CD4-positive, alpha-beta T cell treated with Interleukin-6 at 100 ng/mL for 8 hours (primary cell): ENCODE results near the gene IDS.
"Not testable (repeated sequence)": the region's sequence is repeated elsewhere in the genome, so short reads cannot be mapped to it uniquely, and the experiment has no call there.

Experiments
- DNase-seq: peaks from one replicate; pipeline ENCODE4 v3.0.0-alpha.2; 2020; ENCODE audit warnings: mixed read lengths, low spot score

IDS gene

GRCh38 chrX:149527705-149528104 lies 22.6 kb upstream of the IDS start:
- peak; percentile 50 for DNase-seq

- DNase-seq = not testable (repeated sequence)
These were observed 21.4 kb upstream of the IDS start for GRCh38 chrX:149526318-149527033.

GRCh38 chrX:149525903-149526302 lies 20.8 kb upstream of the IDS start:
- DNase-seq = peak; percentile 52

GRCh38 chrX:149525389-149525788 lies 20.3 kb upstream of the IDS start:
- DNase-seq = peak; percentile 65

GRCh38 chrX:149522916-149523315 lies 17.8 kb upstream of the IDS start:
- DNase-seq = no peak

- peak; percentile 40 for DNase-seq
These were observed 16.3 kb upstream of the IDS start for GRCh38 chrX:149521438-149521837.

- DNase-seq = not testable (repeated sequence)
These were observed 15.7 kb upstream of the IDS start for GRCh38 chrX:149520636-149521277.

GRCh38 chrX:149518236-149518635 lies 13.1 kb upstream of the IDS start:
- no peak for DNase-seq

- DNase-seq = no peak
These were observed 12.2 kb upstream of the IDS start for GRCh38 chrX:149517308-149517707.

- no peak for DNase-seq
These were observed 11.5 kb upstream of the IDS start for GRCh38 chrX:149516604-149517003.

GRCh38 chrX:149515954-149516602 lies 11.0 kb upstream of the IDS start:
- DNase-seq = no peak

GRCh38 chrX:149513825-149514428 lies 8.8 kb upstream of the IDS start:
- DNase-seq = no peak

GRCh38 chrX:149512225-149512885 lies 7.2 kb upstream of the IDS start:
- DNase-seq = peak; percentile 65

- no peak for DNase-seq
These were observed 6.0 kb upstream of the IDS start for GRCh38 chrX:149511081-149511480.

- no peak for DNase-seq
These were observed 5.3 kb upstream of the IDS start for GRCh38 chrX:149510386-149510785.

GRCh38 chrX:149508467-149508866 lies 3.4 kb upstream of the IDS start:
- DNase-seq = no peak

- DNase-seq = no peak
These were observed 1.2 kb upstream of the IDS start for GRCh38 chrX:149506349-149506748.

- DNase-seq = no peak
These were observed 565 bp upstream of the IDS start for GRCh38 chrX:149505671-149506070.

GRCh38 chrX:149504226-149504914 lies 736 bp downstream of the IDS start:
- DNase-seq = peak; percentile 54

GRCh38 chrX:149503446-149503845 lies 1.7 kb downstream of the IDS start:
- DNase-seq = peak; percentile 53

GRCh38 chrX:149502923-149503322 lies 2.2 kb downstream of the IDS start:
- DNase-seq = not testable (repeated sequence)

GRCh38 chrX:149499766-149500165 lies 5.3 kb downstream of the IDS start:
- DNase-seq = no peak
